Activated T-cell treated with anti-CD3 and anti-CD28 coated beads for 24 hours (primary cell): Measurements from ENCODE around the gene SLC23A1.
"Not testable (repeated sequence)": the region's sequence is repeated elsewhere in the genome, so short reads cannot be mapped to it uniquely, and the experiment has no call there.

Source experiments
- DNase-seq: peaks from one replicate; pipeline ENCODE4 v3.0.0-alpha.2; 2020; ENCODE audit warnings: low read depth

Gene SLC23A1

GRCh38 chr5:139369181-139369580 is 13.9 kb downstream of the SLC23A1 start:
- no peak for DNase-seq

GRCh38 chr5:139368613-139369012 is 14.5 kb downstream of the SLC23A1 start:
- DNase-seq: no peak

DNA sequence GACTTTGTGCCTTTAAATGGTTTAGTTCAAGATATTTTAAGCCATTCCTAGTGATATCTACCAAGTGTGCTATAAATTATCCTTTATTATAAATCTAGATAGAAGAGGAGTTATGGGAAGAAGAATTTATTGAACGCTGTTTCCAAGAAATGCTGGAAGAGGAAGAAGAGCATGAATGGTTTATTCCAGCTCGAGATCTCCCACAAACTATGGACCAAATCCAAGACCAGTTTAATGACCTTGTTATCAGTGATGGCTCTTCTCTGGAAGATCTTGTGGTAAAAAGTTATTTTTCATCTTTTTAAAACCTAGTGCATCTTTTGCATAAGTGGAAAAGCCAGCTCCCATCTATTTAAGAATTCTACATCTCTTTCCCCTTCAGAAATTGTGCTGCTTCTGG is 18.6 kb downstream of the SLC23A1 start:
- no peak for DNase-seq

GRCh38 chr5:139363937-139364336 is 19.2 kb downstream of the SLC23A1 start:
- no peak for DNase-seq

GRCh38 chr5:139361835-139362429 is 21.2 kb downstream of the SLC23A1 start:
- no peak for DNase-seq

DNA sequence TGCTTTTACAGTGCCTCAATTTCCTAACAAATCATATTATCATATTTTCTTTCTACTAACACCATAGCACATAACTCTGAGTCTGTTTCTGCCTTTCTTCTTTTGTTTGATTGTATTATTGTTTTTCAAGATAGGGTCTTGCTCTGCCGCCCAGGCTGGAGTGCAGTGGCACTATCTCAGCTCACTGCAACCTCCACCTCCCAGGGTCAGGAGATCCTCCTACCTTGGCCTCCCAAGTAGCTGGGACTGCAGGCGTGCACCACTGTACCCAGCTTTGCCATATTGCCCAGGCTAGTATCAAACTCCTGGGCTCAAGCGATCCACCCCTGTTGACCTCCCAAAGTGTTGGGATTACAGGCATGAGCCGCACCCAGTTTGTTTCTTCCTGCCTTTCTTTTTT is 22.7 kb downstream of the SLC23A1 start:
- no peak for DNase-seq

DNA sequence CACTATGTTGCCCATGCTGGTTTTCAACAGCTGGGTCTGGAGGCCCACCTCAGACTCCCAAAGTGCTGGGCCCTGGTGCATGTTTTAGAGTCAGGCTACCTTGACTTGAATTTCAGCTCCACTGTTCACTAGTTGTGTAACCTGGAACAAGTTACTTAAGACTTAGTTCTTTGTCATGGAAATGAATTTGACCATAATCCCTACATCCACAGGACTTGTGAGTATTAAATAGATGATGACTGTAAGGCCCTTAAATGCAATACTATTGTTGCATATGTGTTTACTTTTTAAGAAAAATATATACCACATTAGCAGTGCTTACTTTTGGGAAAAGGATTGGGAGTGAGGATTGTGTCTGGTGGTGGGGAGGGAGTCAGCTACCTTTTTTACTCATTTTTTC is 25.0 kb downstream of the SLC23A1 start:
- no peak for DNase-seq

GRCh38 chr5:139355900-139356299 is 27.2 kb downstream of the SLC23A1 start:
- not testable (repeated sequence) for DNase-seq

DNA sequence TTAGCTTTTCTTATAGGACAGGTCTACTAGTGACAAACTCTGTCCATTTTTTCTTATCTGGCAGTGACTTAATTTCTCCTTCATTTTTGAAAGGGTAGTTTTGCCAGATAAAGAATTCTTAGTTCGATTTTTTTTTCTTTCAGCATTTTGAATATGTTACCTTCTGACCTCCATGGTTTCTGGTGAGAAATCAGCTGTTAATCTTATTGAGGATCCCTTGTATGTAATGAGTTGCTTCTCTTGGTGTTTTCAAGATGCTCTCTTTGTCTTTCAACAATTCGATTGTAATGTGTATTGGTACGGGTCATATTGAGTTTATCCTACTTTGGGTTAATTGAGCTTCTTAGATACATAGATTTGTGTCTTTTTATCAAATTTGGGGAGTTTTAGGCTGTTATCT is 28.9 kb downstream of the SLC23A1 start:
- DNase-seq: no peak

- DNase-seq: not testable (repeated sequence)
Observed at GRCh38 chr5:139347863-139348262, 35.2 kb downstream of the SLC23A1 start.

DNA sequence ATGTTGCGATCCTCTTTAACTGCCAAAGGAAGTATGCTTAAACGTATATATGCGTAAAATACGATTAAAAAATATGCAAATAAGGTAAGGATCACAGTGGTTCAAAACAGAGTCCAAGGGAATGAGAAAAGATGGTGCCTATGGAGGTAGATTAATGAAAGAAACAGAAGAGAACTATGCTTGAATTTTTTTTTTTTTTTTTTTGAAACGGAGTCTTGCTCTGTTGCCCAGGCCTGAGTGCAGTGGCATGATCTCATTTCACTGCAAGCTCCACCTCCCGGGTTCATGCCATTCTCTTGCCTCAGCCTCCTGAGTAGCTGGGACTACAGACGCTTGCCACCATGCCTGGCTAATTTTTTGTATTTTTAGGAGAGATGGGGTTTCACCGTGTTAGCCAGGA is 37.7 kb downstream of the SLC23A1 start:
- not testable (repeated sequence) for DNase-seq

DNA sequence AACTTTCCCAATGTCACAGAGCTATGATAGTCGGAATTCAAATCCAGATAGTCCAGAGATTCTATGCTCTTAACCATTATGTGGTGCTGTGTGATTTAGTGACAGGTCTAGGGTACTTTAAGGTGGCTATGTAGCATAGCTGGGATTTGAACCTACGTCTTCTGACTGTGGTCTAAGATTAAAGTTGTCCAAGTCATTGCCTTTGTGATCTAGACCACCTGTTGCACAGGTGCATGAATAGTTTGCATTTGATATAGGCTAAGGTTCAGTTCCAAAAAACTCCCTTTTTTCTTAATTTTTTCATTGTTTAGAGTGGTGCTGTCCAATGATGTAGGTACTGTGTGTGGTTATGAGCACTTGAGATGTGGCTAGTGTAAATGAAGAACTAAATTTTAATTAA is 38.9 kb downstream of the SLC23A1 start:
- DNase-seq: no peak

DNA sequence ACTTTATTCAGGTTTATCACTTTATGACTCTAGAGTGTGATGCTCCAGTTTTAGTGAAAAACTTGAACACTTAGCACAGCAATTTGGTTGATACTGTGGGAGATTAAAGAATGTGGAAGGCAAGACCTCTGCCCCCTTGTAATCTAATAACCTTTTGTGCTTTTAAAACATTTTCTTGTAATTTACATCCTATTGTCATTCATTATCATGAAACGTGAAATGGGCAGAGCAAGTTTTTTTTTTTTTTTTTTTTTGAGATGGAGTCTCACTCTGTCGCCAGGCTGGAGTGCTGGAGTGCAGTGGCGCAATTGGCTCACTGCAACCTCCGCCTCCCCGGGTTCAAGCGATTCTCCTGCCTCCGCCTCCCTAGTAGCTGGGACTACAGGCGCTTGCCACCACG is 39.6 kb downstream of the SLC23A1 start:
- no peak for DNase-seq

- DNase-seq: no peak
Observed at GRCh38 chr5:139342423-139342723, 40.7 kb downstream of the SLC23A1 start.

GRCh38 chr5:139341689-139342422 is 41.2 kb downstream of the SLC23A1 start, which contains the start of gene PAIP2:
PAIP2 (plus strand) TSS chr5:139341854; CDS start chr5:139363785, 21,931 bp downstream.
- peak; percentile 96 for DNase-seq

- DNase-seq: no peak
Observed at GRCh38 chr5:139341187-139341688, 41.9 kb downstream of the SLC23A1 start.

DNA sequence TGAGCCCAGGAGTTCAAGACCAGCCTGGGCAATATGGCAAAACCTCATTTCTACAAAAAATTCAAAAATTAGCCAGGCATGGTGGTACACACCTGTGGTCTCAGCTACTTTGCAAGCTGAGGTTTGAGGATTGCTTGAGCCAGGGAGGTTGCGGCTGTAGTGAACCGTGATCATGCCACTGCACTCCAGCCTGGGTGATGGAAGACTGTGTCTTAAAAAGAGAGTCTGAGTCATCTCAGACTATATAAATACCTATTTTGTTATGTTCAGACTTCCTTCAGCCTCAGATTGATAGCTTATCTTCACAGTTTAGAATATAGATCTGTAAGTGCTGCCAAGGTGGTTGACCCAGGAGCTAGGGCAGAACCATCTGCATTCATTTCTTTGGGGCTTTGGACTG is 43.0 kb downstream of the SLC23A1 start:
- DNase-seq: no peak

DNA sequence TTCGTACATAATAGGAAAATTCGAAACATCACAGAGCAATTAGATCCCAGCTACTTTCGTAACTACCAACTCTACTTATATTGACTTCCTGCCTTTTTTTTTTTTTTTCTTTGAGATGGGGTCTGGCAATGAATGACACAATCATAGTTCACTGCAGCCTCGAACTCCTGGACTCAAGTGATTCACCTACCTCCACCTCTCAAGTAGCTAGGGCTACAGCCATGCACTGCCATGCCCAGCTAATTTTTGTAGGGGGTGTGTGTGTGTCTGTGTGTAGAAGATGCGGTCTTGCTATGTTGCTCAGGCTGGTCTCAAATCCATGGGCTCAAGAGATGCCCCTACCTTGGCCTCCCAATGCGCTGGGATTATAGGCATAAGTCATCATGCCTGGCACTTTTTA is 47.3 kb downstream of the SLC23A1 start:
- DNase-seq: no peak
